ENCODE measurements around the gene PGLYRP2. TPM values are rescaled to one million over a fixed set of nuclear protein-coding genes. Genes with fewer than 3 reads are reported as not detected.
"Not testable (repeated sequence)": the region's sequence is repeated elsewhere in the genome, so short reads cannot be mapped to it uniquely, and the experiment has no call there.

PGLYRP2 gene
- total RNA-seq, 1 donor from 2014 or later: not detected

GRCh38 chr19:15476325-15476724 lies 3.0 kb downstream of the PGLYRP2 start:
- Mint-ChIP-seq H3K27me3 (peaks cover 11% of the 10 kb centered on the region), H3K4me1 (ENCODE audit: unreplicated experiment) (no peaks in the 10 kb centered on the region), H3K4me3 (no peak overlapping the region), H3K27ac (no peak overlapping the region), H3K36me3 (no peaks in the 10 kb centered on the region), H3K9me3 (no peaks in the 10 kb centered on the region)
- TF ChIP-seq, protein P1, sequence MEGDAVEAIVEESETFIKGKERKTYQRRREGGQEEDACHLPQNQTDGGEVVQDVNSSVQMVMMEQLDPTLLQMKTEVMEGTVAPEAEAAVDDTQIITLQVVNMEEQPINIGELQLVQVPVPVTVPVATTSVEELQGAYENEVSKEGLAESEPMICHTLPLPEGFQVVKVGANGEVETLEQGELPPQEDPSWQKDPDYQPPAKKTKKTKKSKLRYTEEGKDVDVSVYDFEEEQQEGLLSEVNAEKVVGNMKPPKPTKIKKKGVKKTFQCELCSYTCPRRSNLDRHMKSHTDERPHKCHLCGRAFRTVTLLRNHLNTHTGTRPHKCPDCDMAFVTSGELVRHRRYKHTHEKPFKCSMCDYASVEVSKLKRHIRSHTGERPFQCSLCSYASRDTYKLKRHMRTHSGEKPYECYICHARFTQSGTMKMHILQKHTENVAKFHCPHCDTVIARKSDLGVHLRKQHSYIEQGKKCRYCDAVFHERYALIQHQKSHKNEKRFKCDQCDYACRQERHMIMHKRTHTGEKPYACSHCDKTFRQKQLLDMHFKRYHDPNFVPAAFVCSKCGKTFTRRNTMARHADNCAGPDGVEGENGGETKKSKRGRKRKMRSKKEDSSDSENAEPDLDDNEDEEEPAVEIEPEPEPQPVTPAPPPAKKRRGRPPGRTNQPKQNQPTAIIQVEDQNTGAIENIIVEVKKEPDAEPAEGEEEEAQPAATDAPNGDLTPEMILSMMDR (conservative IDR thresholded peaks at IDR 0.05): no peak
- no peak for DNase-seq (ENCODE audit: extremely low spot score, unreplicated experiment)

- no peaks in the 10 kb centered on the region for H3K9me3 Mint-ChIP-seq
- H3K4me3 Mint-ChIP-seq: no peak overlapping the region
- H3K36me3 Mint-ChIP-seq: no peaks in the 10 kb centered on the region
- no peaks in the 10 kb centered on the region for H3K4me1 Mint-ChIP-seq (ENCODE audit: unreplicated experiment)
- peaks cover 14% of the 10 kb centered on the region for H3K27me3 Mint-ChIP-seq
- TF ChIP-seq, protein P1 (conservative IDR thresholded peaks at IDR 0.05): no peak
- no peak overlapping the region for H3K27ac Mint-ChIP-seq
- DNase-seq (ENCODE audit: extremely low spot score, unreplicated experiment): no peak
Measured at GRCh38 chr19:15475611-15476010, 3.7 kb downstream of the PGLYRP2 start.

DNA sequence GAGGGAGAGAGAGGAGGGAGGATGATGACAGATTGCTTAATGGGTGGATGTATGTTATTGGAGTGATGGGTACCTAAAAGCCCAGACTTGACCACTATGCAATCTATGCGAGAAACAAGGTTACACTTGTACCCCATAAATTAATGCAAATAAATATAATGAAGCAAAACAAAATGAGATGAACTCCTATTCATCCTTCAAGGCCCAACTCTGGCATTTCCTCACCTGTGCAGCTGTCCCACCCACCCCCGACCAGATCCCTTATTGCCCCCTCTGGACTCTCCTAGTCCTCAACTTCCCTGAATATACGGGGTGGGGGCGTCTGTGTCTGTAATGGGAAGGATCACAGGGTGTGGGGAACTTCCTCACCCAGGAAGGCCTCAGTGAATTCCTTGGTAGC lies 4.1 kb downstream of the PGLYRP2 start:
- no peak for DNase-seq (ENCODE audit: extremely low spot score, unreplicated experiment)
- Mint-ChIP-seq H3K9me3 (no peaks in the 10 kb centered on the region), H3K4me1 (ENCODE audit: unreplicated experiment) (no peaks in the 10 kb centered on the region), H3K27ac (no peak overlapping the region), H3K4me3 (no peak overlapping the region), H3K27me3 (peaks cover 17% of the 10 kb centered on the region), H3K36me3 (no peaks in the 10 kb centered on the region)
- TF ChIP-seq, protein P1 (conservative IDR thresholded peaks at IDR 0.05): no peak

DNA sequence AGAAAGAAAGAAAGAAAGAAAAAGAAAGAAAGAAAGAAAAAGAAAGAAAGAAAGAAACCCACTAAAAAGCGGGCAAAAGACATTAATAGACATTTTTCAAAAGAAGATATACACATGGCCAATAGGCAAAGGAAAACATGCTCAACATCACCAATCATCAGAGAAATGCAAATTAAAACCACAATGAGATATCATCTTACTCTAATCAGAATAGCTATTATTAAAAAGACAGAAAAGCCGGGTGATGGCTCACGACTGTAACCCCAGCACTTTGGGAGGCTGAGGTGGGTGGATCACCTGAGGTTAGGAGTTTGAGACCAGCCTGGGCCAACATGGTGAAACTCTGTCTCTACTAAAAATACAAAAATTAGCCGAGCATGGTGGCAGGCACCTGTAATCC lies 5.5 kb downstream of the PGLYRP2 start:
- H3K4me3 Mint-ChIP-seq; H3K27ac Mint-ChIP-seq; DNase-seq (ENCODE audit: extremely low spot score, unreplicated experiment); H3K9me3 Mint-ChIP-seq; H3K36me3 Mint-ChIP-seq; H3K4me1 Mint-ChIP-seq (ENCODE audit: unreplicated experiment): not testable (repeated sequence)
- peaks cover 26% of the 10 kb centered on the region for H3K27me3 Mint-ChIP-seq

DNA sequence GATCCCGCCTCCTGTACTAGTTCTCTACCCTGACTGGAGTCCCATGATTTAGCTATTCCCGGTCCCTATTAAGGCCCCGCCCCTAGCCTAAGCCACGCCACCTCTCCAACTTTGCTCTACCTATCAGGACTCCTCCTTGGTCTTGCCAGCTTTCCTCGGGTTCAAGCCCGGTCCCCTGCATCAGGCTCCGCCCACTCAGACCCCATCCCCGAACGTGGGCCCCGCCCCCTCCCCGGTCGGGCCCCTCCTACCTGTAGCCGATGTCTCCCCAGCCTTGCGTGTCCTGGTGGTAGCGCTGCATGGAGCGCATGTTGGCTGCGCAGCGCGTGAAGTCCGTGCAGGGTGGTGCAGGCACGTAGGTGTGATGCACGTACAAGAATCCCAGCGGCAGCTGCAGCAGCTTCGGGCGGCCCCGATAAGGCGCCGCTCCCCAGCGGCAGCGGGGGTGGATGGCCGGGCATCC lies 7.6 kb downstream of the PGLYRP2 start:
- TF ChIP-seq, protein P1 (conservative IDR thresholded peaks at IDR 0.05): no peak
- Mint-ChIP-seq H3K4me3 (no peak overlapping the region), H3K4me1 (ENCODE audit: unreplicated experiment) (no peaks in the 10 kb centered on the region), H3K36me3 (no peaks in the 10 kb centered on the region), H3K27me3 (peaks cover 45% of the 10 kb centered on the region), H3K9me3 (no peaks in the 10 kb centered on the region), H3K27ac (no peak overlapping the region)
- DNase-seq (ENCODE audit: extremely low spot score, unreplicated experiment): no peak

DNA sequence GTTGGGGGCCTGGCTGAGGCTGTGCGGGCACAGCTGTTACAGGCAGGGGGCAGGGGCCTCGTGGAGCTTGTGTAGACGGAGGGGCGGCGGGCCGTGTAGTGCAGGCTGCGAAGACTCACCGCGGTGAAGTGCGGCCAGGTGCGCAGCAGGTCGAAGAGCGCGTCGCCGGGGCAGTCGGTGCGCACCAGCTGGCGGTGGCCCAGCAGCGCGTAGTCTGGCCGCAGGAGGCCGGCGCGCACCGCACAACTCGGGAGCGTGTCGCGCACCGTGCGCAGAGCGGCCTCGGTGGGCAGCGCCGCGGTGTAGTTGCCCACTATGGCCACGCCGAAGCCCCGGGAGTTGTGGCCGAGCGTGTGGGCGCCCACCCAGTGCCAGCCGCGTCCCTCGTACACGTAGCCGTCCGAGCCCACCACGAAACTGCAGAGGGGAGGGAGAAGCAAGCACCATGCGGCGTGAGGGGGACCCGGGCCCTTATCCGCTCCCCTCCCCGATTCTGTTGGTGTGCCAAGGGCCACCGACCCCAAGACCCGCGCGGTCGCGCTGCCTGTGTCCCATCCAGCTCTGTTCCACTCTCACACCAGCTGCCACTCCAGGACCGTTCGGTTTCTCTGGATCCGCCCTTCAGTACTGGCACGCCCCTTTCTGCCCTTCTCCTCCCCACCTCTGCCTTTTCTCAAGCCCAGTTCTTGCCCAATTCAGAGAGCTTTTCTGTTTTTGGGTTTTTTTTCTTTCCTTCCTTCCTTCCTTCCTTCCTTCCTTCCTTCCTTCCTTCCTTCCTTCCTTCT lies 9.6 kb downstream of the PGLYRP2 start:
- Mint-ChIP-seq H3K4me1 (ENCODE audit: unreplicated experiment) (no peaks in the 10 kb centered on the region), H3K27me3 (peaks cover 52% of the 10 kb centered on the region)

More for the DNA sequence above, 9.6 kb downstream of the PGLYRP2 start:
- no peaks in the 10 kb centered on the region for H3K36me3 Mint-ChIP-seq
- no peak overlapping the region for H3K27ac Mint-ChIP-seq
- no peak for DNase-seq (ENCODE audit: extremely low spot score, unreplicated experiment)
- TF ChIP-seq, protein P1 (conservative IDR thresholded peaks at IDR 0.05): no peak
- H3K4me3 Mint-ChIP-seq: no peak overlapping the region
- no peaks in the 10 kb centered on the region for H3K9me3 Mint-ChIP-seq
